NCI-H2227 (cell line): Measurements from ENCODE around the gene LHX6.
A peak's percentile ranks its signal among the peaks of the same experiment; 100 is the strongest.

Experiments used
- DNase-seq: peaks from one replicate; lab custom pipeline; 2025; ENCODE audit not compliant: unreplicated experiment; lab: John Stamatoyannopoulos, UW

The LHX6 gene

GRCh38 chr9:122192914-122193525 lies 35.7 kb downstream of the LHX6 start:
- DNase-seq = peak; percentile 35

- DNase-seq = no peak
Observed at GRCh38 chr9:122192261-122192875, 36.4 kb downstream of the LHX6 start.

DNA sequence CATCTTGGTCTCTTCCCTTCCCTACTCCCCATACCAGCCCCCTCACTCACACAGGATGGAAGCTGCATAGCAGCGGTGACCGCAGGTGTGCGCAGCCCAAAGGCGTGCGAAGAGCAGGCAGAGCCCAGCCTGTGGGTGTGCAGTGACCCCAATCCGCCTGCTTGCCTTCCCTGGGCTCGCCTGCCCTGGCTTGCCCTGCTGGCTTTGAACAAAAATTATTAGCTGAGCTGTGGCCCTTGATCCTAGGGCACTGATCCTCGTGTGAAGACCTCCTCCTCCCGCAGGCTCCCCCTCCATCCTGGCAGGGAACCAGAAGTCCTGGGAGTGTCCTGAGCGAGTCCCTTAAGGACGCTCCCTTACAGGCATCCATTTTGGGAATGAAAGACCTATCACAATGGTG lies 37.2 kb downstream of the LHX6 start:
- DNase-seq = no peak

DNA sequence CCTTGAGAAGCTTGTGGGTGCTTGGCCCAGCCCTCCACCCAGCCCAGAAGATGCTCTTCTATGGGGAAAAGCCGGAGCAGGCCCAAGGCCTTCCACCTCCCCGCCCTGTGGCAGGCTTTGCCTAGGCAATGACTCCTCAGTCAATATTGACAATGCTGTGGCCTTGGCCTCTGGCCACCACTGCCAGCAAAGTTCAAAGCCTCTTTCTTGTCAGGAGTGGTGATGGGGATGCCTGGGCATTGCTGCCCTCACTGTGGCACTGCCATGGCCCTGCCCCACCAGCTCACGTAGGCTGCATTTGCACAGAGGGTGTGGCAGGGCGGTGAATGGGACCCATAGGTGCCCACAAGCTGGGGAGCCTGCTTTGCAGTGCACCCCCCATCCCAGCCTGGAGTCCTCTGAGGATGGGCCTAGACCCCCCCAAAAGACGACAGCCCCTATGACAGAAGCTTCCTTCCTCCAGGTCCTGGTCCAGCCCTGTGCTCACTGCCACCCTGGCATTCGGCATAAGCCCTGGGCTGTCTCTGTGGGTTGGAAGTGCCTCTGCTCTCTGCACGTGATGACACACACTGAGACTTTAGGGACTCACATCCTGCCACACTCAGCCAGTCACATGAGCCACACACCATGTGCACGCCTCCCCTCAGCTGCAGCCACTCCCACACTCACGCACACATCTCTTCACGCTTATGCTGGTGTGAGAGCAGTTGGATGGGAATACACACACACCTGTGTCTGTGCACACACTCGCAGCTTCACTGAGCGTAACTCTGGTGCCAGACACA lies 38.0 kb downstream of the LHX6 start:
- DNase-seq = no peak

GRCh38 chr9:122188369-122188768 lies 40.4 kb downstream of the LHX6 start:
- DNase-seq = no peak

GRCh38 chr9:122186777-122187470 lies 41.8 kb downstream of the LHX6 start:
- DNase-seq = no peak

- DNase-seq = no peak
Observed at GRCh38 chr9:122186301-122186700, 42.5 kb downstream of the LHX6 start.

- DNase-seq = no peak
Observed at GRCh38 chr9:122184551-122184950, 44.2 kb downstream of the LHX6 start.

DNA sequence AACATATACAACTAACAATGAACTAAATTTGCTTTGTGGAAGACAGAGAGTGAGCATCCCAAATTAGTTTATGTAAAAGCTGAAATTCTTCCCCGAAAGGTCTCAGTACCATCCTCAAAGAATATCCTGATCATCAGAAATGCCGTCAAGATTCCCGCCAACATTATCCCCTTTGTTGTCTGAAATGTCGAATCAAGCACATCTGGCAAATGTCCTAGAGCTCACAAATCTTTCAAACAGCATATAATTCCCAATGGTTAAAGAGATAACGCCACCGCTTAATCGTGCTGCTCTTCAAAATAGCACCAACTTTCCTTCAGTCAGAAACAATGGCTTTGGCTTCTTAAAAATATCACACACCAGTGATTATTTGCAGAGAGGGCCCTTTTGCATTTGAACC lies 45.3 kb downstream of the LHX6 start:
- DNase-seq = peak; percentile 24

- DNase-seq = peak; percentile 12
Observed at GRCh38 chr9:122180633-122181032, 48.1 kb downstream of the LHX6 start.

- DNase-seq = no peak
Observed at GRCh38 chr9:122179690-122180074, 49.1 kb downstream of the LHX6 start.

- no peak for DNase-seq
Observed at GRCh38 chr9:122179054-122179689, 49.6 kb downstream of the LHX6 start.

GRCh38 chr9:122176916-122177315 lies 51.8 kb downstream of the LHX6 start:
- no peak for DNase-seq

DNA sequence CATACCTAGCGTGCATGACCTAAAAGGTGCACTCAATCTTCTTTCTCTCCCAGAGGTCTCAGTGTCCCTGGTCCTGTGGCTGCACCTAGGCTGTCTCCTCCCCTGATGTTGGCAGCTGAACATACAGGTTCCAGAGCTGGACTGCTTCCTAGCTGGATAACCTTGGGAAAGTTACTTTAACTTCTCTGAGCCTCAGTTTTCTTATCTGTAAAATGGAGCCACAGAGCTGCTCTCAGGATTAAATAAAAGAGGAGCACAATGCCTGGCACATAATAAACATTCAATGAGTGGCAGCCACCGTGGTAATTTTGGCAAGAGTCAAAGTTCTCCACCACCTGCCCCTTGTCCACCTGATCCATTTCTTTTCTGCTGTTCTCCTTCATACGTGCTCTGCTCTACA lies 55.1 kb downstream of the LHX6 start:
- DNase-seq = no peak

GRCh38 chr9:122172131-122172530 lies 56.6 kb downstream of the LHX6 start:
- no peak for DNase-seq

GRCh38 chr9:122168356-122168755 lies 60.4 kb downstream of the LHX6 start:
- no peak for DNase-seq

DNA sequence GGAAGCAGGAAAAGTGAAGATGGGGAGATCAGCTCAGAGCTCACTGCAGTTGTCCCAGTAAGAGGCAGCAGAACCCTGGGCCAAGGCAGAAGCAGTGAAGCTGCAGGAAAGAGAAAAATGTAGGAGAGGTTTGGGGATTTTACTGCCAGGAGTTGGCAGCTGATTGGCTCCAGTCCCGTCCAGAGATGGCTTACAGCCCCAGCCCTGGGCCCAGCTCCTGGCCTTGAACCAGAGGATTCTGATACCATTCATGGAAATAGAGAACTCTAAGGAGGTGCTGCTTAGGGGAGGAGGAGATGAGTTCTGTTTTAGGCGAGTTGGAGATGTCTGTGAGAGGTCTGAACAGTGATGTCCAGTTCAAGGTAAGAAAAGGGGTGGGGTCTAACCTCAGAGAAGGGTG lies 64.5 kb downstream of the LHX6 start:
- no peak for DNase-seq

DNA sequence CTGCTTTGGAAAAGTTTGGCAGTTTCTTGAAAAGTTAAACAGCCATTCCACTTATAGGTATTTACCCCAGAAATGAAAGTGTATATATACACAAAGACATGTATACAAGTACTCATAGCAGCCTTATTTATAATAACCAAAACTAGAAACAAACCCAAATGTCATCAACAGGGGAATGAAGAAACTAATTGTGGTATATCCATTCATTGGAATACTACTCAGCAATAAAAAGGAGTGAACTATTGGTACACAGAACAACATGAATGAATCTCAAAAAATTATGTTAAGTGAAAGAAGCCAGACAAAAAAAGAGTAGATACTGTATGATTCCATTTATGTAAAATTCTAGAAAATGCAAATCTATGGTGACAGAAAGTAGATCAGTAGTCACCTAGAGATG lies 66.3 kb downstream of the LHX6 start:
- DNase-seq = no peak

DNA sequence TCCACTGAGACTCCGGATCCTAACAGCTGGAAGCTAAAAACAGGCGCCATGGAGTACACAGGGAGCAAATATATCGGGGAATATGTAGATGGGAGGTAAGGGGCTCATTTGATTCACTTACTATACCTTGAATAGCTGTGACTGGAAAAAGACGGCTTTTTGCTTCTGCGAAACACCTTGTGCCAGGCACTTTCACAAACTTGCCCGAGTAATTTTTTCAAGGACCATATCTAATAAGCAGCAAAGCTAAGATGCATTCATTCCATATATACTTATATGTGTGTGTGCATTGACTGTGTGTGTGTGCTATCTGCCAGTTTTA lies 68.9 kb downstream of the LHX6 start:
- DNase-seq = no peak

- peak; percentile 96 for DNase-seq
Observed at GRCh38 chr9:122159026-122159924, 69.5 kb downstream of the LHX6 start, which contains the start of the genes MORN5 and NDUFA8. MORN5 (plus strand) TSS chr9:122159908; CDS start chr9:122159973, 65 bp downstream. NDUFA8 (minus strand) TSS chr9:122159779; CDS start chr9:122159677, 102 bp downstream.
